AG09309 (cell line): ENCODE measurements around the gene ZNF268.

Experiments
- DNase-seq: peaks from one replicate; pipeline ENCODE4 v3.0.0-alpha.2; 2010; ENCODE audit warnings: low read depth
- H3K4me3 ChIP-seq: 2 replicates; pipeline ENCODE4 v1.5.1; 2011; ENCODE audit warnings: mild to moderate bottlenecking, low read depth, low read length, moderate library complexity; ENCODE audit not compliant: control insufficient read depth
- CTCF ChIP-seq: IDR thresholded peaks from 2 replicates; pipeline ENCODE4 v1.5.1; 2011; ENCODE audit warnings: mild to moderate bottlenecking, low read depth, low read length, inconsistent platforms; ENCODE audit not compliant: insufficient read depth, control insufficient read depth; ENCODE audit errors: missing control alignments

Gene ZNF268

DNA sequence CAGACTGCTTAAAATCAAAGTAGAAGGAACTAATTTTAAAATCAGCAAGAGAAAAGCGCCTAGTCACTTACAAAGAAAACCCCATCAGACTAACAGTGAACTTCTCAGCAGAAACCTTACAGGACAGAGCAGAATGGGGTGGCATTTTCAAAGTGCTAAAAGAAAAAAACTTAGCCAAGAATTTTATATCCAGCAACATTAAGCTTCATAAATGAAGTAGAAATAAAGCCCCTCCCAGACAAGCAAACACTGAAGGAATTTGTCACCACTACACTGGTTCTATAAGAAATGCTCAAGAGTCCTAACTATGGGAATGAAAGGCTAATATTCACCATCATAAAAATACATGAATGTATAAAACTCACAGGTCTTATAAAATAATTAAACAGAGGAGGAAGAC is 6.4 kb upstream of the ZNF268 start:
- H3K4me3 ChIP-seq: no peak overlapping the region
- no peak for TF ChIP-seq CTCF
- DNase-seq: no peak

GRCh38 chr12:133180669-133181068 is 626 bp upstream of the ZNF268 start:
- no peak for DNase-seq
- H3K4me3 ChIP-seq: no peak overlapping the region
- no peak for TF ChIP-seq CTCF

GRCh38 chr12:133190176-133190575 is 8.9 kb downstream of the ZNF268 start:
- no peak overlapping the region for H3K4me3 ChIP-seq
- no peak for DNase-seq
- TF ChIP-seq CTCF: no peak

GRCh38 chr12:133192847-133193246 is 11.6 kb downstream of the ZNF268 start:
- no peak for TF ChIP-seq CTCF
- H3K4me3 ChIP-seq: no peak overlapping the region
- DNase-seq: no peak

- DNase-seq: no peak
- H3K4me3 ChIP-seq: no peak overlapping the region
- no peak for TF ChIP-seq CTCF
These were observed 20.6 kb downstream of the ZNF268 start for GRCh38 chr12:133201888-133202287.

GRCh38 chr12:133202493-133203343 is 21.4 kb downstream of the ZNF268 start:
- no peak for DNase-seq
- no peak for TF ChIP-seq CTCF
- H3K4me3 ChIP-seq: no peak overlapping the region
